Measurements from ENCODE around the gene C10orf90.

The C10orf90 gene, protein sequence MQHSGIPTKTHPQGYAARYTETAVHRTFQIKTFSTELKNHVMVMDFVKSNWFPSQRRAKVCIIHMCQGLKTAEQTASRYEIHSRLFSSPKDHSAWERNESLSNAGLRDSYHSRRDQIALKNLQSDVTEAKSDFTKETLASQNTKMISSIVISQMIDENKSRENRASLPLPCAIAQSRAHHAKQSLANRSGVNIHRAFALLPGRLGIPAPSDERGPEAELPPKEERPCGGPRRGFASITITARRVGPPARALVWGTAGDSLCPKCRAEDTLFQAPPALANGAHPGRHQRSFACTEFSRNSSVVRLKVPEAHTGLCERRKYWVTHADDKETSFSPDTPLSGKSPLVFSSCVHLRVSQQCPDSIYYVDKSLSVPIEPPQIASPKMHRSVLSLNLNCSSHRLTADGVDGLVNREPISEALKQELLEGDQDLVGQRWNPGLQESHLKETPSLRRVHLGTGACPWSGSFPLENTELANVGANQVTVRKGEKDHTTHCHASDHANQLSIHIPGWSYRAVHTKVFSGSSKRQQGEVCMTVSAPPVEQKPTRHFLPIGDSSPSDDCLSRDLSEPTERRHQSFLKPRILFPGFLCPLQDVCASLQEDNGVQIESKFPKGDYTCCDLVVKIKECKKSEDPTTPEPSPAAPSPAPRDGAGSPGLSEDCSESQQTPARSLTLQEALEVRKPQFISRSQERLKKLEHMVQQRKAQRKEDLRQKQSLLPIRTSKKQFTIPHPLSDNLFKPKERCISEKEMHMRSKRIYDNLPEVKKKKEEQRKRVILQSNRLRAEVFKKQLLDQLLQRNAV

GRCh38 chr10:126670056-126670894 is at the start of gene C10orf90:
C10orf90 (minus strand) TSS chr10:126670693; CDS start chr10:126670480, 213 bp downstream.
- DNase-seq: no peak

DNA sequence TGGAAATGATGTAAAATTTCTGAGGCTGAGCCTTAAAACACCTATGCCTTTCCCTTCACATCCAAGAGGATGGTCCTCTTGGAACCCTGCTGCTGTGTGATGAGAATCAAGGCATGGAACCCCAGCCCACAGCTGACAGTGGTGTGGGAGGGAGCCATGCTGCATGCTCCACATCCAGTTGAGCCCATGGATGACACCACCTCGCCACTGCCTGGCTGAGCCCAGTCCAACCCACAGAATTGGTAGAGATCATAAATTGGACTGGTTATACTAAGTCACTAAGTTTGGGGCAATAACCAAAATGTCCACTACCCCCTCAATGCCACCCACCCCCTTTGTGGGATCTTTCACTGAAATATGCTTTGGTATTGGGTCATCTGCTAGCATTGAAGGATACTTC is 45.9 kb upstream of the C10orf90 start:
- no peak for DNase-seq

DNA sequence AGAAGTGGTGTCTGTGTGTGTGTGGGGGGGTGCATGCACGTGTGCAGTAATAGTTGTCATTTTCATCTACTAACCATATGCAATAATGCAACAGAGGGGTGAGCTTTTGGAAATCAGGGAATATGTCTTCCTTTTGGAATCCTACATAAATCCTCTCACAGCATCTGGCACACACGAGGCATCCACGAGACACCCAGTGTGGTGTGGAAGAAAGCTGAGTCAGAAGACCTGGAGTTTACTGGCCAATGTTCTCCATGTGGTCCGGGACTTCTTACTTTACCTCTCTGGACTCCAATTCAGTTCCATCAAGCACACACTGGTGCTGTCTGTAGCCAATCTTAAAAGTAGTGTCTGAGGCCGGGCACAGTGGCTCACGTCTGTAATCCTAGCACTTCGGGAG is 43.1 kb upstream of the C10orf90 start:
- no peak for DNase-seq

GRCh38 chr10:126712681-126713080 is 42.2 kb upstream of the C10orf90 start:
- no peak for DNase-seq

GRCh38 chr10:126705951-126706565 is 35.6 kb upstream of the C10orf90 start:
- DNase-seq: no peak

DNA sequence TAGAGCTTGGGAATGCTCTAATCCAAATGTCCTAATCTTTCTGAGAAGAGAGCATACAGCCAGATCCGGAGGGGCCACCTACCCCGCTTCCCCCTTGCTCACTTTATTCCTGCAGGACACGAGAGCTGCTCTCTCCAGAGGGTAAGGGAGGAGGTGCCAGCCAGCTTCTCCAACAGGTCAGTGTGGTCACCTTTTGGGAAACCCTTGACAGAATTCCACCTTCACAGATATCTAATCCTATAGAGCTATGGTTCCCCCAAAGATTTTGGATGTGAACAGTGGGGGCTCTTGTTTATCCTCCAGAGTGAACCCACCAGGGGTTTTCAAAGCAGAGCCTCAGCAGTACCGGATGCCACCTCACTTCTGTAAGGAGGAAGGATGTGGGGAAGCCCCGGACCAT is 34.6 kb upstream of the C10orf90 start:
- DNase-seq: no peak

DNA sequence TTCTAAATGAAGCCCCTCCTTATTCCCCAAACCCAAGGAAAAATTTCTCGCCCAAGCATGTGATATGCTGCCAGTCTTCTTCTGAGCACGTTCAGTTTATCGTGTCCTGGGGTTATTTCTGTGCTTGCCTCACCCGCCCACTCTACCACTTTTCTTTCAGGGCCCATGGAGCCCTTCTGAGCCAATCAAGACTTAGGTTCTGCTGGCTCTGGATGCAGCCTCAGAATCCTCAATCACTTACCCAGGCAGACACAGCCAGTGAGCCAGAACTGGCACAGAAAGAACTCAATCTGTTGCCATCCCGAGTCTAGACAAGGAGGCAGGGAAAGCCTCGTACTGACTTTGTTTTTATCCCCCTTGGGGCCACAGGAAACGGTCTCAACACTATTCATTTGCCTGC is 34.2 kb upstream of the C10orf90 start:
- no peak for DNase-seq

GRCh38 chr10:126702181-126702580 is 31.7 kb upstream of the C10orf90 start:
- no peak for DNase-seq

GRCh38 chr10:126701526-126701925 is 31.0 kb upstream of the C10orf90 start:
- no peak for DNase-seq

- DNase-seq: no peak
Measured at GRCh38 chr10:126696684-126697083, 26.2 kb upstream of the C10orf90 start.

DNA sequence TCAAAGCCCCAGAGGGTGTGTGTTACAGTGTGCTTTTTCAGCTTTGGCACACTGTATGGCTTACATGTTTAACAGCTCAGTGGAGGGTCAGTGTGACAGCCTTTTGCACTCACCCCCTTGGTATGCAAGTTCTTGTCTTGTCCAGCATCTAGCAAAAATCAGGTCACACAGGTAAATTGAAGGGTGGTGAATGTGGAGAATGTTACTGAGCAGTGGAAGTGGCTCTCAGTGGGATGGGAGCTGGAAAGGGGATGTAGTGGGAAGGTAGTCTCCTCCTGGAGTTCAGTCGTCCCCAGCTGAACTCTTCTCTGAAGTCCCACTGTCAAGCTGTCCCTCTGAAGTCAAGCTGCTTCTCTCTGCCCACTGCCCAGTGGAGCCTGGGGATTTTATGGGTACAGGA is 21.0 kb upstream of the C10orf90 start:
- no peak for DNase-seq

DNA sequence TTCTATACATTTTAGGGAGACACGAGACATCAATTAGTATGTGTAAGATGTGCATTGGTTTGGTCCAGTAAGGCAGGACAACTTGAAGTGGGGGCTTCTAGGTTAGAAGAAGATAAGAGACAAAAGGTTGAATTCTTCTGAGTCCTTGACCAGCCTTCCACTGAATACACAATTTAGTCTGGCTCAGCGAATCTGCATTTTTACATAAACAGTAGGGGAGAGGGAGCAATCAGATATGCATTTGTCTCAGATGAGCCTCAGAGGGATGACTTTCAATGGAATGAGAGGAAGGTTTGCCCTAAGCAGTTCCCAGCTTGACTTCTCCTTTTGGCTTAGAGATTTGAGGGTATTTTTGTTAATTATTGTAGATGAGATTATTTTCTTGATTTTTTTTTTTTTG is 20.0 kb upstream of the C10orf90 start:
- no peak for DNase-seq

GRCh38 chr10:126689461-126689994 is 19.0 kb upstream of the C10orf90 start:
- no peak for DNase-seq

GRCh38 chr10:126687121-126687606 is 16.7 kb upstream of the C10orf90 start:
- DNase-seq: no peak

- DNase-seq: no peak
Measured at GRCh38 chr10:126686719-126687118, 16.2 kb upstream of the C10orf90 start.

- no peak for DNase-seq
Measured at GRCh38 chr10:126686268-126686667, 15.8 kb upstream of the C10orf90 start.

DNA sequence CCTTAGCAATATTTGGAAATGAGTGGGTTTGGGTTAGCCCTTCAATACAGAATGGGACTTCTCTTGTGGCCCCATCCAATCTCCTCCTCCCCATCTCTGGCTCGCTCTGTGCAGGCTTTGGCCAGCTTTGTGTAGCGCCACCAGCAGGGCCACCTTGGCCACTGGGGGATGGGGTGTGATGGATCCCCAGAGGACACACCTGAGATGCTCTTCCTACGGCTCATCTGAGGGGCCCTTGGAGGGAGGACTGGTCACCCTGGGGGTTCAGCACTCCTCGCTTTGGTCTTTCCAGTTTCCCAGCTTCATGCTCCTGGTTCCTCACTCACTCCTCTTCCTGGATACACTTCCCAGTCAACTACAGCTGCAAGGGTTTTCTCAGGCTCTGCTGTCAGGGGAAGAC is 15.3 kb upstream of the C10orf90 start:
- no peak for DNase-seq

DNA sequence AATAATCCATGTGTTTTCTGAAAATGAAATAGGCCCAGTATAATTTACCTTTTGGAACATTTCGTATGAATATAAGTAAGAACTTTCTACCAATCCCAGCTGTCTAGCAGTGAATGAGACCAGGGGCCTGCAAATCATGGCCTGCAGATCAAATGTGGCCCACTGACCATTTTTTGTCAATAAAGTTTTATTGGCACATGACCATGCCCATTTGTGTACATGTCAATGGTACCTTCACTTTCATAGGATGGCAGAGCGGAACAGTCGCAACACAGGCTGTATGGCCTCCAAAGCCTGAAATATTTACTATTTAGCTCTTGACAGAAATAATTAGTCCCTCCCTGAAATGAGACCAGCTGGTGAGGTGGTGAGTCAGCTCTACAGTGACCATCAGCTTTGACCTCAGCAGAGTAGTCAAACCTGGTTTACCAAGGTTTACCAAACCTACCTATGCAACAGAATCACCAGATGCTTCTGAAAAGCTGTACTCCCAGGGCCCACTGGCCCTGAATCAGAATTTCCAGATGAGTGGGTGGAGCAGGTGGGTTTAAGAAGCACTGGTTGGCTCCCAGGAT is 13.8 kb upstream of the C10orf90 start:
- DNase-seq: no peak

DNA sequence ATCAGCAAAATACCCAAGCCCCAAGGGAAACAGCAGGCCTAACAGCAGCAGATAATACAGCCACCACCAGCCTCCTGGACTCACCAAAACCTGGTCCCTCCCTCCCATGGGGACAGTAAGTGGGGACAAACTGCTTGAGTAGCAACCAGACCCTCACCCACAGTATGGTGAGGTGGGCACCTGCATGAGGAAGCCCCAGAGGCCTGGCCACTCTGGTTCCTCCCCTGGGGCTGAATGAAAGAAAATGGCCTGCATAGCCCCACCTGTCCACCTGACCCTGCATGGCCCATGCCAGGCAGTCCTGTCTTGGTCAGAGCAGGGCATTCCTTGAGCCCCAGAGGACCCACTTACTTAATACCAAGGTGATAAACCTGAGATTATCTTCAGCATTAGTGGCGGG is 13.0 kb upstream of the C10orf90 start:
- DNase-seq: no peak

DNA sequence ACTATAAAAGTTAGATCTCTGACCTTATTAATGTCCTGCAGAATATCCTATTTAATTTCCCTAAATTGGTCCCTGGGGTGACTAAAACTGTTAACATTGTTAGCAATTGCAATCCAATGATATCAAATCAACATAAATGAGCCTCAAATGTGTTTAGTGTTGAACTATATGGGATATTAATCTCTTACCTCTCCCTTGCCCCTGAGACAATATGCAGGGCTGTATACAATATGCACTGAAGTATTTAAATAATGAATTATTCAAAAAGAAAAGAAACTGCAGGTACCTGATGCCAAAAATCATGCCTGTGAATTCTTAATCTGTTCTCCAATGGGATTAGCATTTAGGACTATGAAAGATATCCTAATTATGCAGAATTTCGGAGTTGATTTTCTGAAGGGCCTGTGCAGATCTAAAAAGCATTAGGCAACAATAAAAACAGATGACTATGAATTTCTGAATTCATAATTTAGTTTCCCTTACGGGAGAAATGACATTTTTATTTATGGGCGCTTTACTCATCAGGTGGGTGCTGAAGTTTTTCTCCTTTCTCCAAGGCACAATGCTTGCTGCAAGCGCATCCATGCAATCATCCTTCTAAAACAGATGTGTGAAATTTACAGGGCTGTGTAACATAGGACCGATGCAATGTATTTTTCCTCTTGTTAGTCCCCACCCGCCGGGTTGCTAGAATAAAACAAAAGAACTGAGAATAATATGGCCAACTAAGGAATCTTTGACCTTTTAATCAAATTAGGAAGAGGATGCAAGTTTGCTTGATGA is 5.4 kb upstream of the C10orf90 start:
- DNase-seq: no peak

All from activated naive CD4-positive, alpha-beta T cell (primary cell).